ENCODE data around the gene SPIN1.

SPIN1 gene

DNA sequence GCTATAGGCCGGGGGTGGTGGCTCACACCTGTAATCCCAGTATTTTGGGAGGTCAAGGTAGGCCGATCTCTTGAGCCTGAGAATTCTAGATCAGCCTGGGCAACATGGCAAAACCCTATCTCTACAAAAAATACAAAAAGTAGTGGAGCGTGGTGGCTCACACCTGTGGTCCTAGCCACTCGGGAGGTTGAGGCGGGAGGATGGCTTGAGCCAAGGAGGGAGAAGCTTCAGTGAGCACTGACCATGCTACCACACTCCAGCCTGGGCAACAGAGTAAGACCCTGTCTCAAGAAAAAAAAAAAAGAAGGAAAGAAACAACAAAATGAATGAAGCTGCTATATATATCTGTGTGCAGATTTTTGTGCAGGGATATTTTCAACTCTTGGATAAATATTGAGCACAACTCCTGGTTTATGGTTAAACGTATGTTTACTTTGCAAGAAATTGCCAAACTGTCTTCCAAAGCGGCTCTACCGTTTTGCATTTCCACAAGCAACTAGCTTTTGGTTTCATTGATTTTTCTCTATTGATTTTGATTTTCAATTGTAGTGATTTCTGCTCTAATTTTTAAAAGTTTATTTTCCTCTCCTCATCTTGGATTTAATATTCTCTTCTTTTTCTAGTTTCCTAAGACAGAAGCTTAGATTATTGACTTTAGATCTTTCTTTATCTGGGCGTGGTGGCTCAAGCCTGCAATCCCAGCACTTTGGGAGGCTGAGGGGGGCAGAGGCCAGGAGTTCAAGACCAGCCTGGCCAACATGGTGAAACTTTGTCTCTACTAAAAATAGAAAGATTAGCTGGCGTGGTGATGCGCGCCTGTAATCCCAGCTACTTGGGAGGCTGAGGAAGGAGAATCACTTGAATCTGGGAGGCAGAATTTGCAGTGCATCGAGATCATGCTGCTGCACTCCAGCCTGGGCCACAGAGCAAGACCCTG, 49.2 kb downstream of the SPIN1 start:
- no peak for DNase-seq

DNA sequence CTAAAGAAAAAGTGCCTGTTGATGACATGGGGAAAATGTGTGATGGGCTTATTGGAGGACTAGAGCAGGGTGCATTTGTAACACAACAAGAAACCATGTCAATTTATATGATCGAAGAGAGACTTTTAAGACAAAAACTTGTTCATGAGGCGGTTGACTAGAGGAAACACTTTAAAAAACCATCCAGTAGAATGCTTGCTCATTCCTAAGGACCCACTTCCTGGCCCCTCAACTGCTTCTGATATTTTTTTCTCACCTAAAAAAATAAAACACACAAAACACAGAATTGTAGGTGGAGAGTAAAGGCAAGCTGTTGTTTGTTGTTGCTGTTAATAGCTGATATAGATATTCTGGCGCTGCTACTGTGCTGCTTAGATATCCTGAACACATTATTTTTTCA, 50.6 kb downstream of the SPIN1 start:
- DNase-seq, result no peak

DNA sequence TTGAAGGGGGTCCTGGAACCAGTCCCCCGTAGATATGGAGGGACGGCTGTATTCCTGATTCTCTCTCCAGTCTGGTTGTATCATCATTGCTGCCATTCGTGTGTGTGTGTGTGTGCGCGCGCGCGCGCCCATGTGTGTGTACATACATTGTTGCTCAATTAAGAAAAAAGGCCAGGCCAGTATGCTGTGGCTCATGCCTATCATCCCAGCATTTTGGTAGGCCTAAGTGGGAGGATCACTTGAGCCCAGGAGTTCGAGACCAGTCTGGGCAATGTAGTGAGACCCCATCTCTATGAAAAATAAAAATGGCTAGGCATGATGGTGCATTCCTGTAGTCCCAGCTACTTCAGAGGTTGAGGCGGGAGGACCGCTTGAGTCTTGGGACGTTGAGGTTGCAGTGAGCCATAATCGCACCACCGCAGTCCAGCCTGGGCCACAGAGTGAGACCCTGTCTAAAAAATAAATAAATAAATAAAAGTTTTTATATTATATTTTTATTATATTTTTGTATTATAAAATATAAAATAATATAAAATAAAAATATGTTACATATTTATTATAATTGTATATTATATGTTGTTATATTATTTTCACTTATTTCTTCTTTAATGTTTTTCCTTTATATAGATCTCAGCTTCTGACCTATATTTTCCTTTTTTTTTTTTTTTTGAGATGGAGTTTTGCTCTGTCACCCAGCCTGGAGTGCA, 53.2 kb downstream of the SPIN1 start:
- DNase-seq, result no peak

DNA sequence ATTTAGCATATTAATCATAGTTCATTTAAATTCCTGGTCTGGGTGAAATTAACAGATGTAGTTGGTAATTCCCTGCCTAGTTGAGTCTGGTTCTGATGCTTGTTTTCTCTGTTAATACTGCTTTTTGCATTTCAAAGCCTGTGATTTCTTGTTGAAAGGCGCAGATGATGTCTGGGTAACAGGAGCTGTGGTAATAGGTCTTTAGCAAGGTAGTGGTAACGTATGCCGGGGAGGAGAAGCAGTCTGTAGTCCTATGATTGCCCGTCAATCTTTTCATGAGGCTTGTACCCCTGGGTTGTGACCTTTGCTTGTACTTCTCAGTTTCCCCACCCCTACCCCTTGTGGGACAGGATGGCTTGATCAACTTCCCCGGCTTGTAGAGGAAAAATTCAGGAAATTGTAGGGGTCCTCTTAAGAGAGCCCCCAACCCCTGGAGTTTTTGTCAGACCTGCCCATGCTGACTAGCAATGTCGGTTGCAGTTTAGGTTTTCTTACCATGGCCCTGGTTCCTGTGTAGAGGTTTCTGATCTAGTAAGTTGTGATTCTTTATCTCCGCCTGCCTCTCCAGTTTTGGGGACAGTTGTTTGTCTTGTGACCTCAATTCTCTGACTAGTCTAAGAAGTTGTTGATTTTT, 55.4 kb downstream of the SPIN1 start:
- no peak for DNase-seq

DNA sequence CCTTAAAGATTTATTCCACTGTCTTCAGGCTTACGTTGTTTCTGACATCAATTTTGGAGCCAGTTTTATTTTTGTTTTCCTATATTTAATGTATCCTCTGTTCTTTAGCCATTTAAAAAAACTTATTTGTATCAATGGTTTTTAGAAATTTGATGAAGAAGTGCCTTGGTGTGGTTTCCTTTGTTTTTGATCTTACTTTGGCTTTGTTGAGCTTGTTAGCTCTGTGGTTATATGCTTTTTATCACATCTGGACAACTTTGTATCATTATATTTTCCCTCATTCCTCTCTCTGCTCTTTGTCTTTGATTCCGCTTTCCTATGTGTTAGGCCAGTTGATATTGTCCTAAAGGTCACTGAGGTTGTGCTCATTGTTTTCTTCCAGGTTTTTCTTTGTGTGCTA, 58.5 kb downstream of the SPIN1 start:
- DNase-seq, result no peak

DNA sequence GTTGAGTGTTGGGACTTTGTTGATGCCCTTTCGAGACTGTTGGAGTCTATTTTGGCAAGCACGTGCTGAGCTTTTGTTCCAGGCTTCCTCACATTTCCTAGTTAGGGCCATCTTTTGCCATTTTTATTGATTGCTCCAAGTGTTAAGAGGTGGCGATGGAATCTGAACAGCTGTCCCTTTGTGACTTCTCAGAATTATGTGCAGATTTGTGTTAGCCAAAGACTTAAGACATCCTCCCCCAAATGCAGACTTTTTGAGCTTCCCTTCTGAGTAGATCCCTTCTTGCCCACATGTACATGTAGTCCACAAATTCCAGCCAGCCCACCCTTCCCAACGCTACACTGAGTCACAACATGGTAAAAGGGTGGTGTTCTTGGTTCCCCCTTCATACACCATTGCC, 59.2 kb downstream of the SPIN1 start:
- no peak for DNase-seq

DNA sequence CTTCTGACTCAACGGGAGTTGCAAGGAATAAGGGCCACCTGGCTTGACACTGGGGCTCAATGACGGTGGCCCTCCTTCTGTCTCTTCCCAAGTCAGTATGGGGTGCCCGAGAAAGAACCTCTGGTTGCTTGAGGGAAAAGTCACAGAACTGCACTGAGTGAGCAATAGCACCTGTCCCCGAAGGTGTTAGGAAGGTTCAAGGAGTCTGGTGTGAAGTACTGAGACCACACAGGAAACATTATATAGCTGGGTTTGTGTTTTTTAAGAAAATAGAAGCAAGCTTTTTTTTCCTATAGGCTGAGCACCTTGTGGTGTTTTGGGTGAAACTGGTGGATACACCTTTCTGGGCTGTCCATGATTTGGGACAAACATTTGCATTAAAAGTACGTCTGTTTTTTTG, 62.9 kb downstream of the SPIN1 start:
- DNase-seq, result no peak

DNA sequence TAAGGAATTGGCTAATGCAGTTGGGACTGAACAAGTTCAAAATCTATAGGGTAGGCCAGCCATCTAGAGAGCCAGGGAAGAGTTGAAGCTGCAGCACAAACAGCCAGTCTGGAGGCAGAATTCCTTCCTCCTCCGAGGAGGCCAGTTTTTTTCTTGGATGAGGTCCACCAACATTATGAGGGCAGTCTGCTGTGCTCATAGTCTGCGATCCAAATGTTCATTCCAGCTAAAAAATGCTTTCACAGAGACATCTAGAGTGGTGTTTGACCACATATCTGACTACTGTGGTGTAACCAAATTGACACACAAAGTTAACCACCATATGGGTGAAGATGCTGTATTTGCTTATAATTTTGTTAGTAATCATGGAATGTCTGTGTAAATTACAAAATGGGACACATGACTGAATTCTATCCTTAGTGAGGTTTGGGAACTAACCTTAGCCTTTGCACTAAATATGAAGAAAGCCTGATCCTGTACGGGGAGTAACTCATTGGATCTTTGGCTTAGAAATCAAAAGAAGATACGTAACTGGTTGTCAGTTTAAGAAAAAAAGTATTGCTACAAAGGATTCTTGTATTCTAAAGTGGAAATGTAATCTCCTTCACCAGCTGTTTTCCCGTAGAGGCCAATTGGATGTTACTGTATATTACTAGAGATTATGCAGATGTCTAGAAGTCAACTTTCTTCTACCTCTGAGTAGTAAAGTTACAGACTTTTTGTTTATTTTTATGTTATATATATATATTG, 70.6 kb downstream of the SPIN1 start:
- no peak for DNase-seq

DNA sequence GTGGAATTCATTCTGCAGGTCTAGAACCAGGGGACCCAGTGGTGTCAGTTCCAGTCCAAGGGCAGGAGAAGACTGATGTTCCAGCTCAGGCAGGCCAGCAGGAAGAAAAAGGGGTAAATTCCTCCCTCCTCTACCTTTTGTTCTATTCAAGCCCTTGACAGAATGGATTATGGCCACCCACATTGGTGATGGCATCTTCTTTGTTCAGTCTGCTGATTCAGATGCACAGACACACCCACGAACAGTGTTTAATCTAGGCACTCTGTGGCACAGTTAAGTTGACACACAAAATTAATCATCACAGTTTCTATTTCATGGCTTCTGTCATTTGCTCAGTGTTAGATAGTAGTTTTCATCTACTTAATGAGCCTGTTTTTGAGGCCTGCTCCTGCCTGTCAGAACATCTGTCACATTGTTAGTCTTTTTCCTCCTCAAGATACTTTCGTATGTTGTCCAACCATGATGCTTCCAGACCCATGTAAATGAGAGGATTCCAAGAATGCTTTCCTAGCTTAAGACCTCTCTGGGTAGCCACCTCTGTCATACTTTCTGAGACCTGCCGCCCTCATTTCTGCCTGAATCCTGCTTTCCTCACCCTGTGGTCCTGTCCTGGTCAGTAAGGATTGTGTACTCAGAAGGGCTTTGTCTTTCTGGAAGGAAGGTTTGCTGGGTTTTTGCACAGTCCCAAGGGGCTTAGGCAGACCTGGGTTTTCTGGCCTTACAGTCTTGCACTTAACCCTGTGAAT, 72.5 kb downstream of the SPIN1 start:
- peak in 1 of 5 experiments; percentile 16 for DNase-seq

DNA sequence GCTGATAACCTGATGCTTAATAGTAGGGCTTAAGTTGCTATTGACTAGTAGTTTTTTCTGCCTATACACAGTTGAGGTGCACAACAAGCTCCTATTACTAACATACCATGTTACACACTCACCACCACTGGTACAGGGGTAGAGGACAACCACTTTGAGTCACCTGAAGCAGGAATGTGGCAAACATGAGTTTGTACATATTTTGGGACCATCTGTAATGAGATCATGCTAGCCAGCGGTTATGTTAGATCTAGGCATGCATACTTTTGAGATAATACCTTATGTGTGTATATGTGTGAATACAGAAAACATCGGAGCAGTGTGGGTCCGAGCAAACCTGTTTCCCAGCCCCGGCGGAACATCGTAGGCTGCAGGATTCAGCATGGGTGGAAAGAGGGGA, 73.9 kb downstream of the SPIN1 start:
- DNase-seq, result no peak

DNA sequence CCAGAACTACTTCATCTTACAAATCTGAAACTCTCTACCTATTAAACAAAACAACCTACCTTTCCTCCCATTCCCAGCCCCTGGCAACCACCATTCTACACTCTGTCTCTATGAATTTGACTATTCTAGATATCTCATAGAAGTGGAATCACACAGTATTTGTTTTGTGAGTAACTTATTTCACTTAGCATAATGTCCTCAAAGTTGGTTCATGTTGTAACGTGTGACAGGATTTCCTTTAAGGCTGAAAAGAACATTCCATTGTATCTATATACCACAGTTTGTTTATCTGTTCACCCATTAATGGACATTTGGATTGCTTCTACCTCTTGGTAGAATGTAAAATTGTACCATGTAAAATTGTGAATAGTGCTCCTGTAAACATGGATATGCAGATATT, 76.6 kb downstream of the SPIN1 start:
- no peak for DNase-seq

DNA sequence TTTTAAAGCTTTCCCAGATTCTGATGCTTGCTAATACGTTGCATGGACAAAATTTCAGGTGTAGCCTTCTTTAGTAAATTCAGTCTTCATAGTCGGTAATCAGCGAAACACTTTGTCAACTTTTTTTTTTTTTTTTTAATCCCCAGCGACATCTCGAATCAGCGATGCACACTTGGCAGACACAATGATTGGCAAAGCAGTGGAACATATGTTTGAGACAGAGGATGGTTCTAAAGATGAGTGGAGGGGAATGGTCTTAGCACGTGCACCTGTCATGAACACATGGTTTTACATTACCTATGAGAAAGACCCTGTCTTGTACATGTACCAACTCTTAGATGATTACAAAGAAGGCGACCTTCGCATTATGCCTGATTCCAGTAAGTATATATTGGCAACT, 80.0 kb downstream of the SPIN1 start:
- DNase-seq, result no peak

DNA sequence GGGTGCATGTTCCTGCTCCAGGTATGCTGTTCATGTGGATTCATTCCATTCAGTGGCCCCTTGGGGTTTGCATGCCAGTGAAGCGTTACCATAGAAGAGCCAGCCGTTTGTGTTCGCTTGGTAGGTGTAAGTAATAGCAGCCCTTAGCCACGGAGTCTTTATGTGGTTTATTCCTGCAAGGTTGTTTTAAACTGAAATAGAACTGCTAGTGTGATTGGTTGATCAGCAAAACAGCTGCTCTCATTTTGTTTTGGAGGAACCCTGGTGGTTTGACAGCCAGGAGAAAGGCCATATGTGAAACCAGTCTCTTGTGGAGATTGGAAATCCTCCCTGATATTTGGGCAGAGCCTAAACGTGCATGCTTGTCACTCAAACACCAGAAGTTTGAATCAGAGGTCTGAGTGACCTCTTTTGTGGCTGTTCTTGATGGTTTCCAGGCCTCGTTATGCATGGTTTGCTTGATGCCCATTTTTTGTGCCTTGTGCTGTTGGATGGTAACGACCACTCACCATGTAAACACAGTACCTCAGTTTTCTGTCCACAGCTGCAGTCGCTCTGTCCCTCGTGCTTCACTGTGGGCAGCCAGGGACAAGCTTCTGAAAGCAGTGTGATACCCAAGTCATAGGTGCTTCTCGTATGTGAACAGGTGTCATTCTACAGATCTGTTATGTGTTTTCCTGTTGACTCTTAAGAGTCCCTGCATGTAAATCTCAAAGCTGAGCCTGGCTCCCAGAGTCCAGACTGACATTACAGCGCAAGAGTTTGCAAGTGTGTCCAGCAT, 88.4 kb downstream of the SPIN1 start:
- DNase-seq, result peak in 1 of 5 experiments; percentile 82

DNA sequence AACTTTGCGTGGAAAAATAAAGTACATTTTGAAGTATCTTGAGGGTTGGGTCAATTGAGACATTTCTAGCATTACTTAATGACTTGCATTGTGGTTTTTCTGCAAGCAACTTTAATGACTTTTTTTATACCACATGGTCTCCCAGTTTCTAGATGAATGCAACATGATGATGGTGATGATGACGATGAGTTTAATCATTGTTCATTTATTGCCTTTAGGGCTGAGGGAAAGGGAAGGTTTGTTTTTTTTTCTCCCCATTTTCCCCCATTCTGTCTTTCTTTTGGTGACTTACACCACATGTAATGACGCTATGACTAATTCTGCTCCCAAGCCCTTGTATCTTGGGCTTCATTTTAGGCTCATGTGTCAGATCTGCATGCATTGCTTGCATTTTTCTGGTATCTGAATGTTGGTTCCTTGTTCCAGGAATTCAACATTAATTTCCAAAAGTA, 89.1 kb downstream of the SPIN1 start:
- DNase-seq, result peak in 1 of 5 experiments; percentile 86

DNA sequence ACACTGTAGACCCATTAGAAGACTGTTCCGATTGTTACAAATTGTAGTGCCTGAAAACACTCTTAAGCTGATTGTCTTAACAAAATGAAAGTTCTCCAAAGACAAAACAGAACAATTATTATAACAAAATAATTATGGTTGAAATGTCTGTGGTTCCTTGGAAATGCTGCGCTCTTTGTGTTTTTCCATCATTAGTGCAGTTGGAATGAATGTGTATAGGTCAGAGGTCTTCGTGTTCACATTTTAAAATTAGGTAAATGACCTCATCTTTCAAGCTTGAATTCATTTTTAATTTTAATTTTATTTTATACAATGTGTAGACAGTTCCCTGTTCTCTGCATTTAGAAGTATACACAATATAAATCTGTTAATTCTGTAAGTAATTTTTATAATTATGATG, 90.0 kb downstream of the SPIN1 start:
- DNase-seq, result no peak

DNA sequence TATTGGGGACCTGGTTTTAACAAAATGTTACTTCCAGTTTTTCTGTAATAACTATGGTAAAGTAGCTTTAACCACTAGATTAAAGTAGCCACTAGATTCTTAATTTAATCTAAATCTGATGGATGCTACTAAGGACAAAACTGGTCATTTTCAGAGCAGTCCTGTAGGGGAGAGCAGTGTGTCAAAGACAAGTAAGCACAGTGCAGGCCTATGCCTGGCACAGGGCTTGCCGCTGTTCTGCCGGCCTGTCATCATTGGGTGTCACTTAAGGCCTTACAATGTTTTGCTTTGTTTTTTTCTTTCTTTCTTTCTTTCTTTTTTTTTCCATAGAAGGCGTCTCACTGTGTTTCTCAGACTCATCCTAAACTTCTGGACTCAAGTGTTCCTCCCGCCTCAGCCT, 93.7 kb downstream of the SPIN1 start:
- no peak for DNase-seq

DNA sequence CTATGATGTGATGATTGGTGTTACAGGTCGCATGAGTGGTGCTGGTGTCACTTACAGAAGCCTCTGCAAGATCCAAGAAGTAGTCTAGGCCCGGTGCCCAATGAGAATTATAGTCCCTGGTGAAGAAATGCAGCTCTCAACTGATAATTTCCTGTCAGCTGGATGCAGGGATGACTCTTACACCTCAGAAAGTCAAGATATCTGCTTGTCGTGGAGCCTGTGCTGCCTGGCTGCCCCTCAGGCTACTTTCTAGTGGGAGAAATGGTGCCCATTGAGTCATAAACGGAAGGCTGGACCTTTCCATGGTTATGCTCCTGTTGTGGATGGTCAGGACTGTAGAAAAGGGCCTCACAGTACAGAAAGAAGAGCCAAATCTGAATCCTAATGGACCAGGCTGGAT, 99.9 kb downstream of the SPIN1 start:
- no peak for DNase-seq

DNA sequence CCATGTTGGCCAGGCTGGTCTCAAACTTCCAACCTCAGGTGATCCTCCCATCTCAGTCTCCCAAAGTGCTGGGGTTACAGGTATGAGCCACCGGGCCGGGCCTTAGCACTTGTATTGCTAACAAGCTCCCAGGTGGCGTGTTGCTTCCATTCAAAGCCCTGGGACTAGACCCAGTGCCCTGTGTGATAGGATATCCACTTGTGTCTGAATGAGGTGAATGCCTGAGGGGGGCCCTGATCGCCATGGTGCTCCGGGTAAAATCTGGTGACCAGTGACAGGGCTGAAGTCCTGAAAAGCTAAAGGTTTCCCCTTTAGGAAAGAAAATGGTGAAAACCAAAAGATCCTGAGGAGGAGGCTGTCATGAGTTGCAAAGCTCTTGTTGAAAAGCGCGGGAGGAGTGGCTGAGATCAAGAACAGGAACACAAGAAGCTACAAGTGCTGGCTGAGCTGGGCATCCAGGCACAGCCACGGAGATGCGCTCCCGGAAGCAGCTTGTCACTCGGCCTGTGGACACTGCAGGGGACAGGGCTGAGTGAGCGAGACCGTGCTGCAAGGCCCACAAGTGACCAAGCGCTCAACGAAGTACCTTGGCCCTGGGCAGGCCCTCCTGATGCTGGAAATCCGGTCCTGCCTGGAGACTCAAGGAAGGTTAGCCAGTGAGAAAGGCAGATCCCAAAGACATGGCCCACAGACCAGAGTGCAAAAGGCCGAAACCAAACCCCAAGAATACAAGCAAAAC, 106.9 kb downstream of the SPIN1 start:
- no peak for DNase-seq

DNA sequence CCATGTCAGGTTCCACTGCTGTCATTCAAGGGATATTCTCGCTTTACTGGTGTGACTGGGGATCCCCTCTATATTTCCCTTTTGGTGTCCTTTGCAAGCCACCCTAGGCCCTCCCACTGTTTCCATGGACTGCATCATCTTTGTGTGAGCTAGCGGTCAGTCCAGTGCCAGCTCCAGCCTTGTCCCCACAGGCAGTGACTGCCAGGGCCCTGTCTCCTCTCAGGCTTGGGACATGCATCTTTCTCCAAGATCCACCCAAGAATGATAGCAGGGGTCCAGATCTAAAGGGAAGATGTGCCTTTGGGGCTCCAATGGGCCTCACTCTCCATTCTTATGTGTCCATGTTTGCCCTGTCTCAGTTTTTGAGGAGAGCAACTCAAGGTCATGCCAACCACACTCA, 109.0 kb downstream of the SPIN1 start:
- DNase-seq, result no peak

DNA sequence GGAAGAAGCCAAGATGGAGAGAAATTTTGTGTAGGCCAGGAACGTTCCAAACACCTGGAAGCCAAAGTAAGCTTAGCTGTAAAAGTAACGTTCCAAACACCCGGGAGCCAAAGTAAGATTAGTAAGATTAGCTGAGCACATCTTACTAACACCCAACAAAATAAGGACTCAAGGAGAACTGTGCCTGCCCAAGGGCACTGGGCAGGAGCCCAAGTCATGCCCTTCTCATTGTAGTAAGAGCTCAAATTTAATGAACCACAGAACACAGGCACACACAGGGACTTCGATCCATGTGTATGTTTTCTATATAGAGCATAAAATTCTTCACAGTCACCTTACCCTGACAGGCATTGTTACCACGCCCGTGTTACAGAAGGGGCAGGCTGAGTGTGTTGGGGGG, 110.6 kb downstream of the SPIN1 start:
- no peak for DNase-seq

DNA sequence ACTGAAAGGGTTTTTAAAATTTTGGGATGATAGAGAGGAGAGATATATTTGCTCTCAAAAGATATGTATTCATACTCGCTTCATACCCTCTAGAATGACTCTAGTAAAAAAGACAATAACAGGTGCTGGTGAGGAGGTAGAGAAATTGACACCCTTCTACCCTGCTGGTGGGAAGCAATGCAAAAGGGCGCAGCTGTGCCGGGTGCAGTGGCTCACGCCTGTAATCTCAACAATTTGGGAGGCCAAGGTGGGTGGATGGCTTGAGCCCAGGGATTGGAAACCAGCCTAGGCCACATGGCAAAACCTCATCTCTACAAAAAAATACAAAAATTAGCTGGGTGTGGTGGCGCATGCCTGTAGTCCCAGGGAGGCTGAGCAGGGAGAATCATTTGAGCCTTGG, 112.8 kb downstream of the SPIN1 start:
- no peak for DNase-seq
